ENCODE data around the gene S1PR3.

The S1PR3 gene

GRCh38 chr9:89044104-89044503 lies 52.8 kb downstream of the S1PR3 start:
- no peak overlapping the region for H3K4me3 ChIP-seq (ENCODE audit: low read depth, low read length)
- in situ Hi-C loops (cut with HindIII; ENCODE audit: low sequenced_read_pairs) = no loop called here
- TF ChIP-seq CTCF (IDR thresholded peaks at IDR 0.05; ENCODE audit: low read depth, low read length, missing control alignments) = no peak
- no peak for DNase-seq (ENCODE audit: low read depth)

GRCh38 chr9:89044881-89045280 lies 53.6 kb downstream of the S1PR3 start:
- no peak overlapping the region for H3K4me3 ChIP-seq (ENCODE audit: low read depth, low read length)
- no peak for DNase-seq (ENCODE audit: low read depth)
- TF ChIP-seq CTCF (IDR thresholded peaks at IDR 0.05; ENCODE audit: low read depth, low read length, missing control alignments) = no peak
- in situ Hi-C loops (cut with HindIII; ENCODE audit: low sequenced_read_pairs) = no loop called here

- no peak for TF ChIP-seq CTCF (IDR thresholded peaks at IDR 0.05; ENCODE audit: low read depth, low read length, missing control alignments)
- H3K4me3 ChIP-seq (ENCODE audit: low read depth, low read length) = no peak overlapping the region
- in situ Hi-C loops (cut with HindIII; ENCODE audit: low sequenced_read_pairs) = no loop called here
- DNase-seq (ENCODE audit: low read depth) = peak; percentile 50
Measured at GRCh38 chr9:89046832-89047231, 55.6 kb downstream of the S1PR3 start.

GRCh38 chr9:89047667-89048066 lies 56.4 kb downstream of the S1PR3 start:
- no peak overlapping the region for H3K4me3 ChIP-seq (ENCODE audit: low read depth, low read length)
- no peak for DNase-seq (ENCODE audit: low read depth)
- TF ChIP-seq CTCF (IDR thresholded peaks at IDR 0.05; ENCODE audit: low read depth, low read length, missing control alignments) = no peak
- in situ Hi-C loops (cut with HindIII; ENCODE audit: low sequenced_read_pairs) = no loop called here

GRCh38 chr9:89048616-89049015 lies 57.3 kb downstream of the S1PR3 start:
- no peak for TF ChIP-seq CTCF (IDR thresholded peaks at IDR 0.05; ENCODE audit: low read depth, low read length, missing control alignments)
- in situ Hi-C loops (cut with HindIII; ENCODE audit: low sequenced_read_pairs) = no loop called here
- DNase-seq (ENCODE audit: low read depth) = no peak
- H3K4me3 ChIP-seq (ENCODE audit: low read depth, low read length) = no peak overlapping the region

- no peak overlapping the region for H3K4me3 ChIP-seq (ENCODE audit: low read depth, low read length)
- TF ChIP-seq CTCF (IDR thresholded peaks at IDR 0.05; ENCODE audit: low read depth, low read length, missing control alignments) = no peak
- DNase-seq (ENCODE audit: low read depth) = no peak
- in situ Hi-C loops (cut with HindIII; ENCODE audit: low sequenced_read_pairs) = no loop called here
Measured at GRCh38 chr9:89049646-89050045, 58.4 kb downstream of the S1PR3 start.

Measured in astrocyte of the cerebellum (primary cell).